Measurements from ENCODE around the gene CENPU.
"Not testable (repeated sequence)": the region's sequence is repeated elsewhere in the genome, so short reads cannot be mapped to it uniquely, and the experiment has no call there.

The CENPU gene

DNA sequence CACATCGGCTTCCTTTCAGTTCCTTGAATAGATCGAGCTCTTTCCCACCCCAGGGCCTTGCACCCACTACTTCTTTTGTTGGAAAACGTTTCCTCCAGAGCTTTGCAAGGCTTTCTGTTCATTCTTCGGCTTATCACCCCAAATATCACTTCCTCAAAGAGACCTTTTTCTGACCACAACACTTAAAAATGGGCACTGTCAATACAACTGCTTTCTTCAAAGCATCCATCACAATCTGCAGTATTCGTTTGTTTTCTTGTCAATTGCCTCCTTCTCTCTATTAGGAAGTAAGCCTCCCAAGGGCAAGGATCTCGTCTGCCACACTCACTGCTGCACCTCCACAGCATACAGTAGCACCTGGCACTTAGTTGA is 17.7 kb upstream of the CENPU start:
- peak; percentile 32 for DNase-seq

GRCh38 chr4:184750926-184751584 is 17.2 kb upstream of the CENPU start:
- peak; percentile 25 for DNase-seq

GRCh38 chr4:184748251-184748652 is 14.4 kb upstream of the CENPU start:
- DNase-seq, result no peak

GRCh38 chr4:184747034-184747830 is 13.3 kb upstream of the CENPU start:
- DNase-seq, result peak; percentile 67

- peak; percentile 95 for DNase-seq
Measured at GRCh38 chr4:184745831-184746795, 12.2 kb upstream of the CENPU start.

DNA sequence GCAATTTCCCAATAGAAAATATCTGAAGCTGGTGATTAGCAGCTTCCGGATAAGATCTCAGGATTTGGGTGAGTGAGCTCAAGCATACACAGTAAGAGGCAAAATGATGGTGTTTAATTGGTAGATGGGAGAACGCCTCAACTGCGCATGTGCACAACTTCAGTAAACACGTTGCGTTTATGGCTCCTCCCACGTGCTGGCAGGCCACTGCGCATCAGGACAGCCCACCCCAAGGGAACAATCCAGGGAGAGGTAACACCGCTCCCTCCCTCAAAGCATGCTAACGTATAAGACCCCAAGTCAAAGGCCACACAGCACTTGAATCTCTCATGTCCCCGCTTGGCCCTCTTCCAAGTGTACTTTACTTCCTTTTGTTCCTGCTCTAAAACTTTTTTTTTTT is 10.3 kb upstream of the CENPU start:
- no peak for DNase-seq

GRCh38 chr4:184743650-184744049 is 9.8 kb upstream of the CENPU start:
- DNase-seq, result no peak

DNA sequence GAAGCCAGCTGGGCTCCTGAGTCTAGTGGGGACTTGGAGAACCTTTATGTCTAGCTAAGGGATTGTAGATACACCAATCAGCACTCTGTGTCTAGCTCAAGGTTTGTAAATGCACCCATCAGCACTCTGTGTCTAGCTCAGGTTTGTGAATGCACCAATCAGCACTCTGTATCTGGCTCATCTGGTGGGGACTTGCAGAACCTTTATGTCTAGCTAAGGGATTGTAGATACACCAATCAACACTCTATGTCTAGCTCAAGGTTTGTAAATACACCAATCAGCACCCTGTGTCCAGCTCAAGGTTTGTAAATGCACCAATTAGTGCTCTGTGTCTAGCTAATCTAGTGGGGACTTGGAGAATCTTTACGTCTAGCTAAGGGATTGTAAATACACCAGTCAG is 7.8 kb upstream of the CENPU start:
- not testable (repeated sequence) for DNase-seq

DNA sequence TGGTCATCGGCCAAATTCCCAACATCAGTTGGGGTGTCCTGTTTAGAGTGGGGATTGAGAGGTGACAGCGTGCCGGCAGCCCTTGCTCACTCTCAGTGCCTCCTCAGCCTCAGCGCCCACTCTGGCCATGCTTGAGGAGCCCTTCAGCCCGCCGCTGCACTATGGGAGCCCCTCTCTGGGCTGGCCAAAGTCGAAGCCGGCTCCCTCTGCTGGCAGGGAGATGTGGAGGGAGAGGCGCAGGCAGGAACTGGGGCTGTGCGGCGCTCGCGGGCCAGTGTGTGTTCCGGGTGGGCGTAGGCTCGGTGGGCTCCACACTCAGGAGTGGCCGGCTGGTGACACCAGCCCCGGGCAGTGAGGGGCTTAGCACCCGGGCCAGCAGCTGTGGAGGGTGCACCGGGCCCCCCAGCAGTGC is 7.1 kb upstream of the CENPU start:
- DNase-seq, result no peak

GRCh38 chr4:184739575-184739974 is 5.7 kb upstream of the CENPU start:
- DNase-seq, result peak; percentile 87

DNA sequence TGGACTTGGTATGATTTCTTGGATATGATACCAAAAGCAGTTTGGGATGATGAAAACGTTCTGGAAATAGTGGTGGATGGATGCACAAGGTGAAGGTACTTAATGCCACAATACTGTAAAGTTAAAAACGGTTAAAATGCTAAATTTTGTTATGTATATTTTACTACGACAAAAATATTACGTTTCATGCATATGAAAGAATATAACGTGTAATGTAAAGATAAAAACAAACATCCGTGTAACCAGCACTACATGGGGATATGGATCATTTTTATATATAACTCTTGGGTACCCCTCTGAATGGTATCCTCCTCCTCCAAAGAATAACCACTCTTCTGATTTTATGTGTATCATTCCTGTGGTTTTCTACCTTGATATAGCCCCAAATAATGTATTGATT is 862 bp upstream of the CENPU start:
- DNase-seq, result no peak

- no peak for DNase-seq
Measured at GRCh38 chr4:184732126-184732525, 1.8 kb downstream of the CENPU start.

DNA sequence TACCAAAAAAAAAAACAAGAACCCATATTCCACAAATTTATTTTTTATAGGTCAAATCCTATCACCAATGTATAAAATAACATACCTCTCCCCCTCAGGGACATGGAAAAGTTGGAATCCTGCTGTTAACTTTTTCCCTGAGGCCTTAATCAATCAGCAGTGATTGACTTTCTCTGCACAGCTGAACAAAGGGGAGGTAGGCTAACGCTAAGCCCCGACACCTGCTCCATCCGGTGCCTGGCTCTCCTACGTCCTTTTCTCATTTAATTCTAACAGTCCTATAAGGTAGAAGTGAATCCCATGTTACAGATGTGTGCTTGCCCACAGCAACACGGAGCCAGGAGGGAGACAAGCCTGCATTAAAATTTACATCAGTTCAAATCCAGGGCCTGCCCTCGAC is 2.8 kb downstream of the CENPU start:
- no peak for DNase-seq

GRCh38 chr4:184729946-184730345 is 4.0 kb downstream of the CENPU start:
- DNase-seq, result no peak

GRCh38 chr4:184728858-184729257 is 5.0 kb downstream of the CENPU start:
- DNase-seq, result no peak

DNA sequence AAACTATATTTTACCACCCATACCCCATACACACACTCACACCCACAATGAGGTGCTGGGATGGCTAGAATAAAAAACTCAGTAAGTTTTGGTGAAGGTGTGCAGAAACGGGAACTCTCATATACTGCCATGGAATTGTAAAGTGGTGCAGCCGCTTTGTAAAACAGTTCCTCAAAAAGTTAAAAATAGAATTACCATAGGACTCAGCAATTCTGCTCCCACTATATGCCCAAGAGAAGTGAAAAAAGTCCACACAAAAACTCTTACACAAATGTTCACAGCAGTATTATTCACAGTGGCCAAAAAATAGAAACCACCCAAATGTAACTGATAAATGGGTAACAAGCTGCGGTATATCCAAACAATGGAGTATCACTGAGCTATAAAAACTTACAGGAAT is 6.5 kb downstream of the CENPU start:
- no peak for DNase-seq

DNA sequence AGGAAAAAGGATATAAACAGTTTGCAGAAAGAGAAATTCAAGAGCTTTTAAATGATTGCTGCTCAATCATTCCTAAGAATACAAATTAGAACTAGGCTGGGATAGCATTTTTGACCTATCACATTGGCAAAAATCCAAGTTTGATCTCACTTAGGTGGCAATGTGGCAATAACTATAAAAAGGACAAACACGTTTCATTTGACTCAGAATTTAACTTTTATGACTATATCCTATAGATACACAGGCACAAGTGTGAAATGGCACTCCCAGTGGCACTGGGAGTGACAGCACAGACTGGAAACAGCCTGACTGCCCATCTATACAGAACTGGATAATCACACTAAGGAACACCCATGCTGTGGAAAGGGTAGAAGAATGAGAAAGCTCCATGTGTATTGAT is 11.1 kb downstream of the CENPU start:
- peak; percentile 68 for DNase-seq

DNA sequence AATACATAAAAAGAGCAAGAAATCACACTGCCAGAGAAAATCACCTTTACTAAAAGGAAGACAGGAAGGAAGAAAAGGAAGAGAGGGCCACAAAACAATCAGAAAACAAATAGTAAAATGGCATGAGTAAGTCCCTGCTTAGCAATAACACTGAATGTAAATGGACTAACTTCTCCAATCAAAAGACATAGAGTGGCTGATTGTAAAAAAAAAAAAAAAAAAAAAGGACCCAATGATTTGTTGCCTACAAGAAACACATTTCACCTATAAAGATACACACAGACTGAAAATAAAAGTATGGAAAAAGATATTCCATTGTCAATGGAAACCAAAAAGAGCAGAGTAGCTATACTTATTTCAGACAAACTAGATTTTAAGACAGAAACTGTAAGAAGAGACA is 12.6 kb downstream of the CENPU start:
- DNase-seq, result no peak

- DNase-seq, result no peak
Measured at GRCh38 chr4:184719407-184719806, 14.5 kb downstream of the CENPU start.

DNA sequence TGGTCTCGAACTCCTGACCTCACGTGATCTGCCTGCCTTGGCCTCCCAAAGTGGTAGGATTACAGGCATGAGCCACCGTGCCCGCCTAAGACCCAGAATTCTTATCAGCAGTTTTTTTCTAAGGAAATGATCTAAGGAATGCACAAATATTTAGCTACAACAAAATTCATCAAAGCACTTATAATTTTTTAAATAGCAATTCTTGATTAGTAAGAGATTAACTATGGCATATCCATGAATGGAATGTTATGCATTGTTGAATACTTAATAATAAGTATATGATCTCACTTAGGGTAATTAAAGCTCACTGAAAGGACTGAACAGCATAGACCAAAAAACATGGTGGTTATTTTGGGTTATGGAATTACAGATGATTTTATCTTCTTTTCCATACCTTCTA is 18.4 kb downstream of the CENPU start:
- no peak for DNase-seq

DNA sequence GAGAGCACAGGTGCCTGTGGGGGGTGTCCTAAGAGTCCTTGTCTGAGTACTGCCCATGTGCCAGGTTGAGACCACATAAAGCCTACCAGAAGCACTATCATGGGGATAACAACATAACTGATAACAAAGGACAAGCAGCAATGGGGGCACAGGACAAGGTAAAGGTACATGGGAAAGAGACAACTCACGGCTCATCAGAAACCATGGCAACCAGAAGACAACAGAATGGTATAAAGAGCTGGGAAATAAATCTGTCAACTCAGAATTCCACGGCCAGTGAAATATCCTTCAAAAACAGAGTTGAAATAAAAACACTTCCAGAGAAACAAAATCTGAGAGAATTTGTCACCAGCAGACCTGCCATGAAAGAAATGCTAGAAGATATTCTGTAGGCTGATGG is 20.0 kb downstream of the CENPU start:
- no peak for DNase-seq

GRCh38 chr4:184712322-184712721 is 21.6 kb downstream of the CENPU start:
- DNase-seq, result no peak

GRCh38 chr4:184706453-184706852 is 27.4 kb downstream of the CENPU start:
- DNase-seq, result peak; percentile 43

- peak; percentile 91 for DNase-seq
Measured at GRCh38 chr4:184705692-184706091, 28.2 kb downstream of the CENPU start.
